ENCODE data around the gene PYGO2. TPM values are rescaled to one million over a fixed set of nuclear protein-coding genes. Genes with fewer than 3 reads are reported as not detected.
"Not testable (repeated sequence)": the region's sequence is repeated elsewhere in the genome, so short reads cannot be mapped to it uniquely, and the experiment has no call there.

PYGO2 gene
- polyA plus RNA-seq, 4 donors = 22.1 to 34.7 (median 24.8) TPM

- H3K27ac ChIP-seq (ENCODE audit: low read depth in 1 of 3, low read length in 2 of 3) = no peak overlapping the region
- H3K27me3 ChIP-seq (ENCODE audit: control insufficient read depth in 3 of 3, insufficient read depth in 3 of 3, low read length in 3 of 3) = no peaks in the 10 kb centered on the region
- H3K9me3 ChIP-seq (ENCODE audit: control insufficient read depth in 2 of 2, insufficient read depth in 1 of 2, low read depth in 1 of 2, low read length in 1 of 2) = no peaks in the 10 kb centered on the region
- H3K4me1 ChIP-seq (ENCODE audit: control insufficient read depth in 3 of 3, insufficient read depth in 2 of 3, low read depth in 1 of 3, low read length in 2 of 3) = peaks cover 1 to 20% (median 3%) of the 10 kb centered on the region in 3 donors
- no peak for FAIRE-seq
- peaks cover 0 to 13% (median 4%) of the 10 kb centered on the region in 3 donors for H3K36me3 ChIP-seq (ENCODE audit: control insufficient read depth in 3 of 3, insufficient read depth in 2 of 3, low read depth in 1 of 3, low read length in 3 of 3)
- no peak for DNase-seq
- WGBS, 3 donors = 81 to 86% (median 84%) methylated on average over 15 of the region's 15 CpGs
- no peak overlapping the region for H3K4me3 ChIP-seq (ENCODE audit: low read depth in 1 of 3, low read length in 3 of 3)
Measured at GRCh38 chr1:154996966-154997701, 35.6 kb upstream of the PYGO2 start.

GRCh38 chr1:154995301-154995983, 33.9 kb upstream of the PYGO2 start:
- H3K4me3 ChIP-seq (ENCODE audit: low read depth in 1 of 3, low read length in 3 of 3); H3K9me3 ChIP-seq (ENCODE audit: control insufficient read depth in 2 of 2, insufficient read depth in 1 of 2, low read depth in 1 of 2, low read length in 1 of 2); H3K27ac ChIP-seq (ENCODE audit: low read depth in 1 of 3, low read length in 2 of 3); FAIRE-seq; H3K27me3 ChIP-seq (ENCODE audit: control insufficient read depth in 3 of 3, insufficient read depth in 3 of 3, low read length in 3 of 3): not testable (repeated sequence)
- DNase-seq = peak; percentile 75 to 76
- peaks cover 1 to 20% (median 3%) of the 10 kb centered on the region in 3 donors for H3K4me1 ChIP-seq (ENCODE audit: control insufficient read depth in 3 of 3, insufficient read depth in 2 of 3, low read depth in 1 of 3, low read length in 2 of 3)
- 49 to 63% (median 58%) methylated on average over 10 to 13 of the region's 13 CpGs for WGBS, 3 donors
- H3K36me3 ChIP-seq (ENCODE audit: control insufficient read depth in 3 of 3, insufficient read depth in 2 of 3, low read depth in 1 of 3, low read length in 3 of 3) = peaks cover 1 to 23% (median 4%) of the 10 kb centered on the region in 3 donors

GRCh38 chr1:154994591-154994990, 33.0 kb upstream of the PYGO2 start:
- Histone ChIP-seq H3K4me3 (ENCODE audit: low read depth in 1 of 3, low read length in 3 of 3) (no peak overlapping the region), H3K9me3 (ENCODE audit: control insufficient read depth in 2 of 2, insufficient read depth in 1 of 2, low read depth in 1 of 2, low read length in 1 of 2) (no peaks in the 10 kb centered on the region), H3K27ac (ENCODE audit: low read depth in 1 of 3, low read length in 2 of 3) (no peak overlapping the region), H3K4me1 (ENCODE audit: control insufficient read depth in 3 of 3, insufficient read depth in 2 of 3, low read depth in 1 of 3, low read length in 2 of 3) (peaks cover 0 to 14% (median 0%) of the 10 kb centered on the region in 3 donors), H3K36me3 (ENCODE audit: control insufficient read depth in 3 of 3, insufficient read depth in 2 of 3, low read depth in 1 of 3, low read length in 3 of 3) (peaks cover 5 to 31% (median 8%) of the 10 kb centered on the region in 3 donors), H3K27me3 (ENCODE audit: control insufficient read depth in 3 of 3, insufficient read depth in 3 of 3, low read length in 3 of 3) (no peaks in the 10 kb centered on the region)
- FAIRE-seq (no peak), DNase-seq (no peak)
- 48 to 53% (median 53%) methylated on average over 3 of the region's 3 CpGs for WGBS, 3 donors

- Histone ChIP-seq H3K27me3 (ENCODE audit: control insufficient read depth in 3 of 3, insufficient read depth in 3 of 3, low read length in 3 of 3) (no peaks in the 10 kb centered on the region), H3K4me3 (ENCODE audit: low read depth in 1 of 3, low read length in 3 of 3) (no peak overlapping the region), H3K4me1 (ENCODE audit: control insufficient read depth in 3 of 3, insufficient read depth in 2 of 3, low read depth in 1 of 3, low read length in 2 of 3) (peaks cover 0 to 14% (median 2%) of the 10 kb centered on the region in 3 donors), H3K36me3 (ENCODE audit: control insufficient read depth in 3 of 3, insufficient read depth in 2 of 3, low read depth in 1 of 3, low read length in 3 of 3) (peaks cover 5 to 35% (median 8%) of the 10 kb centered on the region in 3 donors), H3K27ac (ENCODE audit: low read depth in 1 of 3, low read length in 2 of 3) (no peak overlapping the region), H3K9me3 (ENCODE audit: control insufficient read depth in 2 of 2, insufficient read depth in 1 of 2, low read depth in 1 of 2, low read length in 1 of 2) (no peaks in the 10 kb centered on the region)
- no peak for DNase-seq
- no peak for FAIRE-seq
- WGBS, 3 donors = 40 to 57% (median 47%) methylated on average over 1 of the region's 1 CpG
Measured at GRCh38 chr1:154994269-154994587, 32.6 kb upstream of the PYGO2 start.

- FAIRE-seq (no peak), DNase-seq (no peak)
- no peaks in the 10 kb centered on the region for H3K9me3 ChIP-seq (ENCODE audit: control insufficient read depth in 2 of 2, insufficient read depth in 1 of 2, low read depth in 1 of 2, low read length in 1 of 2)
- peaks cover 5 to 40% (median 8%) of the 10 kb centered on the region in 3 donors for H3K36me3 ChIP-seq (ENCODE audit: control insufficient read depth in 3 of 3, insufficient read depth in 2 of 3, low read depth in 1 of 3, low read length in 3 of 3)
- WGBS, 3 donors = 70 to 73% (median 71%) methylated on average over 8 of the region's 8 CpGs
- H3K4me3 ChIP-seq (ENCODE audit: low read depth in 1 of 3, low read length in 3 of 3) = no peak within 1 kb of the TSS
- H3K4me1 ChIP-seq (ENCODE audit: control insufficient read depth in 3 of 3, insufficient read depth in 2 of 3, low read depth in 1 of 3, low read length in 2 of 3) = peaks cover 0 to 14% (median 2%) of the 10 kb centered on the region in 3 donors
- H3K27ac ChIP-seq (ENCODE audit: low read depth in 1 of 3, low read length in 2 of 3) = no peak within 1 kb of the TSS
- H3K27me3 ChIP-seq (ENCODE audit: control insufficient read depth in 3 of 3, insufficient read depth in 3 of 3, low read length in 3 of 3) = no peaks in the 10 kb centered on the region
Measured at GRCh38 chr1:154993572-154994268, 32.1 kb upstream of the PYGO2 start, which contains the start of gene LENEP. TSS of gene LENEP (plus strand) at chr1:154993586. CDS start at chr1:154993608, 22 bp downstream.

- no peak for FAIRE-seq
- no peak for DNase-seq
- H3K27me3 ChIP-seq (ENCODE audit: control insufficient read depth in 3 of 3, insufficient read depth in 3 of 3, low read length in 3 of 3) = no peaks in the 10 kb centered on the region
- WGBS, 3 donors = 82 to 84% (median 82%) methylated on average over 14 of the region's 14 CpGs
- no peaks in the 10 kb centered on the region for H3K9me3 ChIP-seq (ENCODE audit: control insufficient read depth in 2 of 2, insufficient read depth in 1 of 2, low read depth in 1 of 2, low read length in 1 of 2)
- H3K4me3 ChIP-seq (ENCODE audit: low read depth in 1 of 3, low read length in 3 of 3) = no peak overlapping the region
- H3K36me3 ChIP-seq (ENCODE audit: control insufficient read depth in 3 of 3, insufficient read depth in 2 of 3, low read depth in 1 of 3, low read length in 3 of 3) = peaks cover 5 to 48% (median 8%) of the 10 kb centered on the region in 3 donors
- H3K4me1 ChIP-seq (ENCODE audit: control insufficient read depth in 3 of 3, insufficient read depth in 2 of 3, low read depth in 1 of 3, low read length in 2 of 3) = peaks cover 0 to 16% (median 2%) of the 10 kb centered on the region in 3 donors
- H3K27ac ChIP-seq (ENCODE audit: low read depth in 1 of 3, low read length in 2 of 3) = no peak overlapping the region
Measured at GRCh38 chr1:154992721-154993571, 31.4 kb upstream of the PYGO2 start.

GRCh38 chr1:154990276-154990675, 28.7 kb upstream of the PYGO2 start:
- 87 to 97% (median 93%) methylated on average over 8 of the region's 8 CpGs for WGBS, 3 donors
- FAIRE-seq (no peak), DNase-seq (no peak)
- Histone ChIP-seq H3K4me1 (ENCODE audit: control insufficient read depth in 3 of 3, insufficient read depth in 2 of 3, low read depth in 1 of 3, low read length in 2 of 3) (peaks cover 0 to 16% (median 2%) of the 10 kb centered on the region in 3 donors), H3K27me3 (ENCODE audit: control insufficient read depth in 3 of 3, insufficient read depth in 3 of 3, low read length in 3 of 3) (no peaks in the 10 kb centered on the region), H3K27ac (ENCODE audit: low read depth in 1 of 3, low read length in 2 of 3) (no peak overlapping the region), H3K36me3 (ENCODE audit: control insufficient read depth in 3 of 3, insufficient read depth in 2 of 3, low read depth in 1 of 3, low read length in 3 of 3) (peaks cover 5 to 63% (median 8%) of the 10 kb centered on the region in 3 donors), H3K9me3 (ENCODE audit: control insufficient read depth in 2 of 2, insufficient read depth in 1 of 2, low read depth in 1 of 2, low read length in 1 of 2) (no peaks in the 10 kb centered on the region), H3K4me3 (ENCODE audit: low read depth in 1 of 3, low read length in 3 of 3) (no peak overlapping the region)
